IMR-90 (cell line): Measurements from ENCODE around the gene ZNF350. TPM values are rescaled to one million over a fixed set of nuclear protein-coding genes. Genes with fewer than 3 reads are reported as not detected.

Source experiments
- ATAC-seq: fragments of 200-7000 bp; cut with Tn5 transposase; 2 replicates; pipeline ENCODE4 v1.9.1; 2020; ENCODE audit warnings: low read depth, mild to moderate bottlenecking, moderate library complexity
- BruUV-seq: library from RNA; stranded (reverse); fragments of 400-500 nt; replicated peaks from 2 replicates; lab custom pipeline; 2021; lab: Mats Ljungman, UMichigan
- CTCF ChIA-PET: fragments of 300-600 bp; formaldehyde crosslinking; extraction: SDS; loops from one replicate; lab custom pipeline; 2021; ENCODE audit warnings: antibody characterized with exemption; lab: Yijun Ruan, JAX
- POLR2A ChIA-PET: fragments of 300-600 bp; sonication (Branson Sonifier 250); formaldehyde crosslinking; loops from one replicate; lab custom pipeline; 2022; ENCODE audit warnings: antibody characterized with exemption; ENCODE audit not compliant: unreplicated experiment; lab: Charles Lee
- DNase-seq: peaks from one replicate; pipeline ENCODE4 v3.0.0; 2013
- H2AFZ ChIP-seq: replicated peaks from 2 replicates; pipeline ENCODE3; 2013; ENCODE audit warnings: low read length, mild to moderate bottlenecking; ENCODE audit not compliant: poor library complexity
- H2AK5ac ChIP-seq: 2 replicates; pipeline ENCODE4 v1.6.1; 2013; ENCODE audit warnings: low read depth, low read length, inconsistent platforms
- H2AK9ac ChIP-seq: replicated peaks from 2 replicates; pipeline ENCODE3; 2013; ENCODE audit warnings: mild to moderate bottlenecking, low read depth, low read length, moderate library complexity; ENCODE audit not compliant: poor library complexity
- H2BK120ac ChIP-seq: 2 replicates; pipeline ENCODE4 v1.6.1; 2013; ENCODE audit warnings: low read depth, low read length, inconsistent platforms
- H2BK15ac ChIP-seq: 3 replicates; pipeline ENCODE4 v1.6.1; 2013; ENCODE audit warnings: low read depth, low read length, inconsistent platforms
- H2BK20ac ChIP-seq: 2 replicates; pipeline ENCODE4 v1.6.1; 2013; ENCODE audit warnings: low read depth, mild to moderate bottlenecking, inconsistent platforms, low read length, moderate library complexity
- H2BK5ac ChIP-seq: 2 replicates; pipeline ENCODE4 v1.6.1; 2013; ENCODE audit warnings: mild to moderate bottlenecking, low read depth, low read length, inconsistent platforms; ENCODE audit not compliant: poor library complexity, severe bottlenecking
- H3K14ac ChIP-seq: replicated peaks from 2 replicates; pipeline ENCODE4 v1.6.1; 2013; ENCODE audit warnings: low read depth, low read length, inconsistent platforms
- H3K18ac ChIP-seq: 2 replicates; pipeline ENCODE4 v1.6.1; 2013; ENCODE audit warnings: low read depth, low read length, control low read depth
- H3K23ac ChIP-seq: 2 replicates; pipeline ENCODE4 v1.6.1; 2013; ENCODE audit warnings: low read depth, low read length, inconsistent platforms
- H3K27ac ChIP-seq: 2 replicates; pipeline ENCODE4 v1.5.1; 2013; ENCODE audit warnings: mild to moderate bottlenecking, control low read depth, low read length; ENCODE audit not compliant: insufficient read depth
- H3K27me3 ChIP-seq: 2 replicates; pipeline ENCODE4 v1.6.1; 2013; ENCODE audit warnings: low read length; ENCODE audit not compliant: control insufficient read depth, insufficient read depth
- H3K36me3 ChIP-seq: 2 replicates; pipeline ENCODE4 v1.6.1; 2013; ENCODE audit warnings: low read length, mixed read lengths; ENCODE audit not compliant: control insufficient read depth, insufficient read depth
- H3K4ac ChIP-seq: 2 replicates; pipeline ENCODE4 v1.6.1; 2013; ENCODE audit warnings: low read depth, low read length, inconsistent platforms
- H3K4me1 ChIP-seq: 2 replicates; pipeline ENCODE4 v1.6.1; 2013; ENCODE audit warnings: low read length, mixed read lengths; ENCODE audit not compliant: control insufficient read depth, insufficient read depth
- H3K4me2 ChIP-seq: 2 replicates; pipeline ENCODE4 v1.6.1; 2013; ENCODE audit warnings: low read depth, mild to moderate bottlenecking, control low read depth, low read length, moderate library complexity
- H3K4me3 ChIP-seq: 2 replicates; pipeline ENCODE4 v1.5.1; 2013; ENCODE audit warnings: low read depth, mild to moderate bottlenecking, control low read depth, low read length, moderate library complexity; ENCODE audit not compliant: insufficient read depth
- H3K56ac ChIP-seq: 2 replicates; pipeline ENCODE4 v1.6.1; 2013; ENCODE audit warnings: low read length, inconsistent platforms; ENCODE audit not compliant: insufficient read depth; ENCODE audit errors: extremely low read depth
- H3K79me1 ChIP-seq, 2 experiments: 2 replicates each; pipeline ENCODE4 v1.6.1; 2013; ENCODE audit warnings: low read length in 2 of 2, inconsistent platforms in 1 of 2, low read depth in 1 of 2
- H3K9ac ChIP-seq: 2 replicates; pipeline ENCODE4 v1.6.1; 2013; ENCODE audit warnings: low read depth, low read length, control low read depth
- H3K9me1 ChIP-seq: 2 replicates; pipeline ENCODE4 v1.6.1; 2013; ENCODE audit warnings: low read length, inconsistent platforms; ENCODE audit not compliant: insufficient read depth
- H3K9me3 ChIP-seq: 2 replicates; pipeline ENCODE4 v1.6.1; 2013; ENCODE audit warnings: low read length; ENCODE audit not compliant: control insufficient read depth, insufficient read depth
- H4K20me1 ChIP-seq: 2 replicates; pipeline ENCODE4 v1.6.1; 2013; ENCODE audit warnings: low read length, inconsistent platforms; ENCODE audit not compliant: insufficient read depth
- H4K5ac ChIP-seq: 2 replicates; pipeline ENCODE4 v1.6.1; 2013; ENCODE audit warnings: mild to moderate bottlenecking, low read depth, low read length, control low read depth
- H4K8ac ChIP-seq, 2 experiments: 2 replicates each; pipeline ENCODE4 v1.6.1; 2013; ENCODE audit warnings: low read depth in 2 of 2, low read length in 2 of 2, control low read depth in 1 of 2, inconsistent platforms in 1 of 2
- H4K91ac ChIP-seq: 2 replicates; pipeline ENCODE4 v1.6.1; 2013; ENCODE audit warnings: low read depth, low read length, inconsistent platforms; ENCODE audit not compliant: insufficient read depth
- ELK1 ChIP-seq: fragments of 150-350 bp; IDR thresholded peaks from 2 replicates; pipeline ENCODE4 v1.6.1; 2016; ENCODE audit warnings: low read depth, mild to moderate bottlenecking, low read length, moderate library complexity, borderline replicate concordance
- FOS ChIP-seq: fragments of 150-350 bp; IDR thresholded peaks from 2 replicates; pipeline ENCODE4 v1.6.1; 2016; ENCODE audit warnings: low read depth, low read length
- MXI1 ChIP-seq: IDR thresholded peaks from 2 replicates; pipeline ENCODE4 v1.6.1; 2012; ENCODE audit warnings: low read depth, mild to moderate bottlenecking, low read length, moderate library complexity, borderline replicate concordance
- POLR2A ChIP-seq: IDR thresholded peaks from 2 replicates; pipeline ENCODE4 v1.6.1; 2012; ENCODE audit warnings: mild to moderate bottlenecking, low read depth, low read length
- SMC3 ChIP-seq: fragments of 150-350 bp; IDR thresholded peaks from 2 replicates; pipeline ENCODE4 v1.6.1; 2016; ENCODE audit warnings: low read depth, mild to moderate bottlenecking, antibody characterized with exemption, low read length, moderate library complexity
- USF2 ChIP-seq: fragments of 150-350 bp; IDR thresholded peaks from 2 replicates; pipeline ENCODE4 v1.6.1; 2017; ENCODE audit warnings: mild to moderate bottlenecking, antibody characterized with exemption, low read length, low read depth
- WGBS, 2 experiments: methylation state at CpG; one replicate each; pipeline versions ENCODE4 v1.1.5 to v1.1.7; 2013; ENCODE audit warnings: missing lambda C conversion rate in 2 of 2; ENCODE audit not compliant: insufficient read length in 1 of 2; ENCODE audit errors: extremely low coverage in 2 of 2; 5-methylcytosine and 5-hydroxymethylcytosine counted together
- dilution Hi-C: fragments of 300-500 bp; cut with HindIII; formaldehyde crosslinking; loops from one replicate; pipeline ENCODE4 v1.14.3; 2018; ENCODE audit warnings: low sequenced_read_pairs; ENCODE audit not compliant: unreplicated experiment
- in situ Hi-C: fragments of 300-500 bp; cut with MboI; formaldehyde crosslinking; loops from 3 replicates; pipeline ENCODE4 v1.14.3; 2019; ENCODE audit warnings: low sequenced_read_pairs, inconsistent platforms, mixed read lengths
- intact Hi-C: fragments of 100-400 bp; cut with micrococcal nuclease; formaldehyde crosslinking; loops from 2 replicates; pipeline ENCODE4 v1.10.0; 2022
- polyA plus RNA-seq, 3 experiments: library from polyadenylated mRNA; depleted of rRNA; stranded (reverse); fragments of >200 nt; gene quantifications; 2 replicates each; pipeline ENCODE4 v1.2.3, GENCODE V29; 2012; ENCODE audit warnings: low replicate concordance in 1 of 3
- total RNA-seq: library from RNA; depleted of rRNA; stranded (reverse); fragments of >200 nt; gene quantifications from 2 replicates; pipeline ENCODE4 v1.2.3, GENCODE V29; 2012

Gene ZNF350
- total and polyA plus RNA-seq, 2 of the 4 experiments (the other 2 are of a cell fraction): 4.7 to 14.0 TPM

GRCh38 chr19:52028027-52028779 is 41.6 kb upstream of the ZNF350 start, which contains the start of gene ZNF614:
TSS of gene ZNF614 (minus strand) at chr19:52028379. CDS start at chr19:52025745, 2,634 bp downstream.
- dilution Hi-C loops: no loop called here
- DNase-seq: peak; percentile 86
- Histone ChIP-seq H2BK20ac (peak within 1 kb of the TSS; percentile 25; the same call in 1 of the 2 replicates), H2AFZ (peak within 1 kb of the TSS; percentile 96), H3K14ac (peak within 1 kb of the TSS; percentile 95), H3K36me3 (peaks cover 13% of the 10 kb centered on the region), H4K20me1 (no peaks in the 10 kb centered on the region), H2AK9ac (peak within 1 kb of the TSS; percentile 91), H3K18ac (peak within 1 kb of the TSS; percentile 82), H3K56ac (peak within 1 kb of the TSS; percentile 77), H2BK120ac (peak within 1 kb of the TSS; percentile 75), H2BK15ac (peak within 1 kb of the TSS; percentile 37; the same call in 1 of the 3 replicates), H2BK5ac (peak within 1 kb of the TSS; percentile 91), H3K4ac (peak within 1 kb of the TSS; percentile 94), H3K4me3 (peak within 1 kb of the TSS; percentile 88), H2AK5ac (peak within 1 kb of the TSS; percentile 24; the same call in 1 of the 2 replicates), H3K23ac (peak within 1 kb of the TSS; percentile 96), H4K5ac (peak within 1 kb of the TSS; percentile 78), H3K4me1 (peaks cover 4% of the 10 kb centered on the region; the same call in 1 of the 2 replicates), H3K27me3 (no peaks in the 10 kb centered on the region), H3K9me1 (no peaks in the 10 kb centered on the region), H3K79me1 (peaks cover 12 to 19% of the 10 kb centered on the region in 2 experiments), H3K4me2 (peak within 1 kb of the TSS; percentile 94), H4K91ac (peak within 1 kb of the TSS; percentile 89), H3K9ac (peak within 1 kb of the TSS; percentile 93), H3K9me3 (peaks cover 18% of the 10 kb centered on the region), H4K8ac (peak within 1 kb of the TSS; percentile 30 to 96), H3K27ac (peak within 1 kb of the TSS; percentile 92)
- intact Hi-C loops: no loop called here
- ChIA-PET CTCF (no interaction called here), POLR2A (interaction anchor here (1.0 kb wide), 1 partner anchor 20 kb away, joined by 3 read pairs; no protein-coding TSS in a partner anchor)
- TSS peak; percentile 37 for BruUV-seq
- peak; percentile 96 for ATAC-seq
- in situ Hi-C loops: no loop called here
- no peak for TF ChIP-seq SMC3
- no peak for TF ChIP-seq ELK1
- peak; percentile 63; the same call in 1 of the 2 replicates for TF ChIP-seq MXI1
- peak; percentile 93 for TF ChIP-seq POLR2A
- TF ChIP-seq FOS: peak; percentile 42
- no peak for TF ChIP-seq USF2
- 0% methylated on average over 39 of the region's 53 CpGs; no CpG with 5 or more reads in 1 of the 2 experiments for WGBS, 2 experiments
